ENCODE results near the gene GAMT. TPM values are rescaled to one million over a fixed set of nuclear protein-coding genes. Genes with fewer than 3 reads are reported as not detected.

The GAMT gene
- total and polyA plus RNA-seq, 2 donors, result 10.3 to 18.5 TPM

DNA sequence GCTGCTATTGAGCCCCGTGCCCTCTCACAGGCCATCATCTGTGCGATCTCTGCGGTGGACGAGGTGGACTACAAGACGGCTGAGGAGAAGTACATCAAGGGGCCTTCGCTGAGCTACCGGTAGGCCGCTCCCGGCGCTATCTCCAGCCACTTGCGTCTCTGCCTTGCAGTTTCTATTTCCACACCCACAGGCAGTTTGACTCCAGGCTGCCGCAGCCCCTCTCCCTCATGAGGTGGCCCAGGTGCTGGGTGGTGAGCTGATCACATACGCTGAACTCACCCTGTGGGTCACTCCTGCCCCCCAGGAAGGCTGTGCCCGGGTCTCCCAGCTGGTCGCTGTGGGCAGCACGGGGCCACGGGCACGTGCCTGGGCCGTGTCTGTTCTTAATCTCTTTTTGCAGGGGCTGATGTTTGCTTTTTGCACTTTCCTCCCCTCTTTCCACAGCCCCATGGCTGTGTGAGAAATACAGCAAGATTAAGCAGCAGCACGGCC, 28.3 kb downstream of the GAMT start:
- peaks cover 3% of the 10 kb centered on the region for H3K36me3 ChIP-seq (ENCODE audit: insufficient read depth)
- WGBS, result 57% methylated on average over 20 of the region's 20 CpGs
- H3K4me3 ChIP-seq (ENCODE audit: low read depth, low read length), result no peak overlapping the region
- H3K4me1 ChIP-seq (ENCODE audit: insufficient read depth), result no peaks in the 10 kb centered on the region
- no peak for DNase-seq (ENCODE audit: extremely low spot score)
- H3K27ac ChIP-seq (ENCODE audit: low read depth), result peak overlapping the region; percentile 40

DNA sequence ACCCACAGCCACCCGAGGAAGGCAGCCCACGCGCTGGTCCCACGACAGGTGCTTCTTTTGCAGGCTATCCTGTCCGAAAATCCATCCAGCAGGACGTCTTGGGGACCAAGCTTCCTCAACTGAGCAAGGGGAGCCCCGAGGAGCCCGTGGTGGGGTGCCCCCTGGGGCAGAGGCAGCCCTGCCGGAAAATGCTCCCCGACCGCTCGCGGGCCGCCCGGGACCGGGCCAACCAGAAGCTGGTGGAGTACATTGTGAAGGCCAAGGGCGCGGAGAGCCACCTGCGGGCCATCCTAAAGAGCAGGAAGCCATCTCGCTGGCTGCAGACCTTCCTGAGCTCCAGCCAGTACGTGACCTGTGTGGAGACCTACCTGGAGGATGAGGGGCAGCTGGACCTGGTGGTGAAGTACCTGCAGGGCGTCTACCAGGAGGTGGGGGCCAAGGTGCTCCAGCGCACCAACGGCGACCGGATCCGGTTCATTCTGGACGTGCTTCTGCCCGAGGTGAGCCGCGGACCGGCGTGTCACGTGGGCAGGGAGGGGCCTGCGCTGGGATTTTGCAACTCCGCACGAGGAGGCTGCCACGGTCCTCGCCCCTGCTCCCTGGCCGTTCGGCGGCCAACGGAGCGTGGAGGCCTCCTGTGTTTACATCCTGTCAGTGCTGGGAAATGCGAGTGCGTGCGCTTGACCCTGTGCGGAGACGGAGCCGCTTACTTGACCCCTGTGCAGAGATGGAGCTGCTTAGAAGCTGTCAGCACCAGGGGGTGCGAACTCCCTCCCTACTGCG, 30.6 kb downstream of the GAMT start:
- 93% methylated on average over 52 of the region's 52 CpGs for WGBS
- Histone ChIP-seq H3K36me3 (ENCODE audit: insufficient read depth) (peaks cover 3% of the 10 kb centered on the region), H3K4me3 (ENCODE audit: low read depth, low read length) (no peak overlapping the region), H3K27ac (ENCODE audit: low read depth) (no peak overlapping the region), H3K4me1 (ENCODE audit: insufficient read depth) (no peaks in the 10 kb centered on the region)
- DNase-seq (ENCODE audit: extremely low spot score), result no peak

DNA sequence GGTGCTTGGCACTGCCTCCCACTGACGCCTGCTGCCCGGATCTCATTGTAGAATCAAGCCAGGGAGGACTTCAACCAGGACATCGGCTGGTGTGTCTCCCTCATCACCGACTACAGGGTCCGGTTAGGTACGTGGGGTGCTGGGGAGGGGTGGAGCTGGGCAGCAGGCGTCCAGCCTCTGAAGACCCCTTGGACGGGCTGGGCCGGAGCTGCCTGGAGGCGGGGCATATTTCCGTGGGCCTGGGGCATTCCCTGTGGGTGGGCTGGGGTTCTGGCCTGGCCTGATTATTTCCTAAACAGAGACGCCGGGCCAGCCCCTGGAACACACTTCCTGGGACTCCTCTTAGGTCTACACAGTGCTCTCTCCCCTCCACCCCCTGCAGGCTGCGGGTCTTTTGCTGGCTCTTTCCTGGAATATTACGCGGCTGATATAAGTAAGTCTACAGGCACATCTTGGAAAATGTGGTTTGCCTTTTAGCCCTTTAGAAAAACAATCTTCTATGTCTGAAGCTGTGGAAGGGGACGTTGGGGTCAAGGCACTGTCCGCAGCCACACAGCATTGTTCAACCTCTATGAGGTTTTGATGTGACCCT, 32.0 kb downstream of the GAMT start:
- Histone ChIP-seq H3K4me3 (ENCODE audit: low read depth, low read length) (no peak overlapping the region), H3K4me1 (ENCODE audit: insufficient read depth) (no peaks in the 10 kb centered on the region), H3K27ac (ENCODE audit: low read depth) (no peak overlapping the region), H3K36me3 (ENCODE audit: insufficient read depth) (peaks cover 3% of the 10 kb centered on the region)
- DNase-seq (ENCODE audit: extremely low spot score), result no peak
- WGBS, result 95% methylated on average over 18 of the region's 18 CpGs

DNA sequence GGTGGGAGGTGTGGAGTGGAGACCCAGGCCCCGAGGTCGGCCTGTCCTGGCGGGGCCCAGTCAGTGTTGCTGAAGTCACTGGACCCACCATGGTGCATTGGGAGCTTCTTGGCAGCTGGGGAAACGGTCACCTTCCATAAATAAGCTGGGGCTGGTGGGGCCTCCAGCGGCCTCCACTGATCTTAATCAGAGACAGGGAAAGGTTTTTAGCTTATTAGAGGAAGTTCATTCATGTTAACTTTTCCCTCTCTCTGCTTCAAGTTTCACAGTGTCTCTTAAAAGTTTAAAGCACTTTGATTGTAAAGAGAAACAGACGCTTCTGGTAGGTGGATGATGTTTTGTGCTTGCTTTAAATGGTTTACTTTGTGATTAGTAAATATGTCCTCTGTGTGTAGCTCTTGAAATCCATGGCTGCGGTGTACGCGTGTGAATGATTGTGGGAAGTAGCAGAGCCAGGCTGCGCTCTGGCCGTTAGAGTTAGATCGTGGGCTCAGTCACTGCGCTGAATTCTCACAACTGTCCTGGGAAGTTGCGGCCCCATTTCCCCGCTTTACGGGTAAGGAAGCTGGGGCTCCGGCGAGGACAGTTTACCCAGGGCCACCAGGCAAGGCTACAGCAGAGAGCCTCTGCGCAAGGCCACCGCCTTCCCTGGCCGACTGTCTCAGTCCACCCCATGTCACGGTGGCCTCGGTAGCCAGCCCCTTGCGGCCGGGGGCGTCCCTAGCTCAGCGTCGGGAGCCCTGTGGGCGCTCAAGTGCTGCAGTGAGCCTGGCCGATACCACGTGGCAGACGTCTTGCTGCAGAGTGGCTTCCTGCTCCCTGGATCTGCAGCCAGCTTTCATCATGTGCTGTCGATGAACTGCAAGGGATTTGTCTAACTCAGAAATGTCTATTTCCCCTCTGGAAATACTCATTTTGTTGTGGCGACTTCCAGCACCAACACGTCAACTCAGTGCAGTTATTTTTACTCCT, 34.2 kb downstream of the GAMT start:
- no peak for DNase-seq (ENCODE audit: extremely low spot score)
- no peaks in the 10 kb centered on the region for H3K4me1 ChIP-seq (ENCODE audit: insufficient read depth)
- no peaks in the 10 kb centered on the region for H3K36me3 ChIP-seq (ENCODE audit: insufficient read depth)
- 76% methylated on average over 35 of the region's 35 CpGs for WGBS
- no peak overlapping the region for H3K4me3 ChIP-seq (ENCODE audit: low read depth, low read length)
- no peak overlapping the region for H3K27ac ChIP-seq (ENCODE audit: low read depth)

DNA sequence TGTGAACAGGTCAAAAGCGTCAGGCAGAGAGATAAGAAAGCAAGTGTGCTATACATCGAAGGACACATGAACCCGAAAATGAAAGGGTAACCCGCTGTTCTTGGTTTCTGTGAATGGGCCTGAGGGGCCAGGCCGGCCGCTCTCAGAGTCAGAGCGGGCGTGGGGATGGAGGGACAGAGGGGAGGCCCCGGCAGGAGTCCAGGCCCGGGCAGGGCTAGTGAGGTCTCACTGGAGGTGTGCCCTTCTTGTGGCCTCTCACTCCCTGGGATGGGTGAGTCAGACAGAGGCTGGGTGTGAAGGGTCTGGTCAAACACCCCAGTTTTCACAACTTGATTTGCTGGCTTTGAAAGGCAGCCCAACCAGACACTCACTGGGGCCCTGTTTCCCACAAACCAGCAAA, 35.0 kb downstream of the GAMT start:
- H3K36me3 ChIP-seq (ENCODE audit: insufficient read depth), result no peaks in the 10 kb centered on the region
- 90% methylated on average over 10 of the region's 10 CpGs for WGBS
- H3K4me1 ChIP-seq (ENCODE audit: insufficient read depth), result no peaks in the 10 kb centered on the region
- H3K27ac ChIP-seq (ENCODE audit: low read depth), result no peak overlapping the region
- no peak for DNase-seq (ENCODE audit: extremely low spot score)
- H3K4me3 ChIP-seq (ENCODE audit: low read depth, low read length), result no peak overlapping the region

DNA sequence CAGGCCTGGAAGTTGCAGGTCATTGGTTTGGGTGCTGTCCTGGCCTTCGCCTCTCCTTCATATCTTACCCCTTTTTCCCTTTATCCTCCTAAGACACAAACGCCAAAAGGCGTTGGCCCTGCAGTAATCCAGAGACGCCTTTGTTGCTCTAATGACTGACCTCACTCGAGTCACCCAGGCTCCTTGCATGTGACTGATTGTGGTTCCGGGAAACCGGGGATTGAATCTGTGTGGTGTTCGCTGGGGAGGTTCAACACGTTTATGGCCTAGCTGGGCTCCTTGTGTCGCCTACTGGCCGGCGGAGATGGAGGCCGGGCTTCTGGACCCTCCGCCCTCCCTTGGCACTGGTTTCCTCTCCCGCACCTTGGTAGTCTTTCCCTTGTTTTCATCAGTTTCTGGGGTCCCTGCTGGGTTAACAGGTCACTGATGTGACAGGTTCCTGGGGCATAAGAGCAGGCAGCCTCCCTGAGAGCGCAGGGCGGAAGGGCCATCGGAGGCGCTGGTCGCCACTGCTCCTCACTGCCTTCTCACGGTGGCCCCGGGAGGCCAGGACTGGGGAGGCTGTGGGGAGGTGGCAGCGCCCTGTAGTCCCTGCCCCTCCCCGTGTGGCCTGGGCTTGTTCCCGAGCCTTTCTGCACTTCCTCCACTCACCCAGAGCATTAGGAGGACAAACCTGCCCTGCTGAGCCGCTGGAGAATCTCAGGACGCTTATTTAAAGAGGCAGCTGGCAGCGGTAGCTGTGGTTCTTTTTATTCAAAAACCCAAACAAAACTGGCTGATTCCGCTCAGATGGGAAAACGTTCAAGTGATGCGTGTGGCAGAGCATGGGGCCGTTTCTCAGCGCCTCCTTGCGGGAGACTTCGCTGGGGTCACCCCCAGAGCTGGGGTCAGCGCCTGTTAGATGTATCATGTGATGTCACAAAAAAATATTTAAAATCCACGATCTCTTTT, 35.7 kb downstream of the GAMT start:
- no peak overlapping the region for H3K27ac ChIP-seq (ENCODE audit: low read depth)
- H3K4me3 ChIP-seq (ENCODE audit: low read depth, low read length), result no peak overlapping the region
- no peaks in the 10 kb centered on the region for H3K4me1 ChIP-seq (ENCODE audit: insufficient read depth)
- 85% methylated on average over 37 of the region's 37 CpGs for WGBS
- no peaks in the 10 kb centered on the region for H3K36me3 ChIP-seq (ENCODE audit: insufficient read depth)
- no peak for DNase-seq (ENCODE audit: extremely low spot score)

DNA sequence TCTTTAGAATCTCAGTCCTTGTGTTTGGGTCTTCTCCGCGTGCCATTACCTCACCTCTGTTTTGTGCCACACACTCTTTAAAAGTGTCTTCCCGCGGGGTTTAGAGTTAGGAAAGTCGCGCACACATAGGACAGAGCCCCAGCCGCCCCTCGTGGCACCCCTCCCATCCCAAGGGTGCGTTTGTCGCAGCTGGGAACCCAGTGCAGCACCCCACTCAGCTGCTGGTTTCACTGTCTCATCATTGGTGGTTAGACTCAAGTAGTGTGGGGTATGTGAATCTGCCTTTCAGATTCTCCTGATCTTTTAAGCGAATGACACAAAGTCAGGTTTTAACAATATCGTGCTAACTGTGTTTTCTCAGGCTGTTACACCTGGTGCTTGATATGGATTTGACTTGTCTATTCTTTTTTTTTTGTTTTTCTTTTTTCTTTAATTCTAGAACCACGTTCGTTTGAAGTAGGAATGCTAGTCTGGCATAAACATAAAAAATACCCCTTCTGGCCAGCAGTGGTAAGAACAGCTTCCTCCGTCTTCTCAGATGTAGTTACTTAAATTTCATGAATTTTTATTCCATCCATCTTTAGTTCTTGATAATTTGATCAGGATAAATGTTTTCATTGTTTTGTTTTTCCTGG, 37.2 kb downstream of the GAMT start:
- Histone ChIP-seq H3K27ac (ENCODE audit: low read depth) (no peak overlapping the region), H3K4me3 (ENCODE audit: low read depth, low read length) (no peak overlapping the region), H3K4me1 (ENCODE audit: insufficient read depth) (no peaks in the 10 kb centered on the region), H3K36me3 (ENCODE audit: insufficient read depth) (no peaks in the 10 kb centered on the region)
- 76% methylated on average over 15 of the region's 15 CpGs for WGBS
- DNase-seq (ENCODE audit: extremely low spot score), result no peak

DNA sequence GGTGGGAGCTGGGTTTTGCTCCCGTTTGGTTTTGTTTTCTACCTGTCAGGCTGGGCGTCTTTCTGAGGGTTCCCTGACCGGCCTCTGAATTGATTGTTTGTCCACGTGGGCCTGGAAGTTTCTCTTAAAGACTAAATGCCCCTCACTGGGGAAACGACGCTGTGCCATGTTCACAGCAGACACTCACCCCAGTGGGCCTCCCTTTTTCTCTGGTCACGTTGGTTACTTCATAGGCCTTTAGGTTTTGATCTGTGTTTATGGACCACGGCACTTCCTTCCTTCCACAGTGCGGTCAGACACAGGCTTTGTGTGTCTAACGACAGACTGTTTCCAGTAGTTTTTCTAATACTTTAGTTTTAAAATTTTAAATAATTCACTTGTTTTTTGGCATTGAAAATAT, 37.7 kb downstream of the GAMT start:
- H3K4me3 ChIP-seq (ENCODE audit: low read depth, low read length), result no peak overlapping the region
- no peak for DNase-seq (ENCODE audit: extremely low spot score)
- H3K4me1 ChIP-seq (ENCODE audit: insufficient read depth), result no peaks in the 10 kb centered on the region
- H3K27ac ChIP-seq (ENCODE audit: low read depth), result no peak overlapping the region
- peaks cover 2% of the 10 kb centered on the region for H3K36me3 ChIP-seq (ENCODE audit: insufficient read depth)
- whole genome bisulfite sequencing, result 81% methylated on average over 10 of the region's 10 CpGs

DNA sequence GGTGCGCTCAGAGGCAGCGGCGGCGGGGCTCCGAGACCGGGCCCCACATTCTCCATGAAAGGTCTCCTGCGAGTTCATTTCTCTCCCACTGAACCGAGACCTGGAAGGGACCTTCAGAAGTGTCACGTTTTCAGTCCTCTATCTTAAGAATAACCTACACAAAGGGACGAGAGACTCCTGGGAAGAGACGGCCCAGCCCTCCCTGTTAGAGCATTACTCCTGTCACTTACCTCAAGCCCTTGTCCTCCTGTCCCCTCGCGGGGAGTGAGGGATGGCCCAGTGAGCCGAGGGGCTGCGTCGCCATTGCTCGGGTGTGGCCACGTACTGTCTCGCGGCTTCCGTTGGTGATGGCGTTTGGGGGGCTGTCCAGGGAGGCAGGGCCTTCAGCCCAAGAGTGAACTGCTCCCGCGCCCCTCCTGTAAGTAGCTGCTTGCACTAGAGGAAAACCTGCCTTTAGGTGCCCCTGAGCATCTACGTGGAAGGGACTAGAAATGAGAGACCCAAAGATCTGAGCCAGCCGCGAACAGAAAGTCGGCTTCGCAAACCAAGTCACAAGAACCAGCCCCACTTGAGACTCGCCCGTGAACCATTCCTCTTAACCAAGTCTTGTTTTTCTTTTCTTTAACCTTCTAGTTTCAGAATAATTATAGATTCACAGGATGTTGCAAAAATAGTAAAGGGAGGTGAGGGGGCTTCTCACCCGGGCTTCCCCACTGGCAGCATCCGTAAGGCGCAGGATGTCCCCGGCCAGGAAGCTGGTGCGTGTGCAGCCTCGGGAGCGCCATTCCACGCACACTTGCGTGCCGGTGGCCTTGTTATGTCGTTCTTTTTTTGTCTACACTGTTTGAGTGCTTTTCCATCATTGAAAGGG, 38.7 kb downstream of the GAMT start:
- H3K4me1 ChIP-seq (ENCODE audit: insufficient read depth), result no peaks in the 10 kb centered on the region
- WGBS, result 91% methylated on average over 42 of the region's 42 CpGs
- no peak for DNase-seq (ENCODE audit: extremely low spot score)
- no peak overlapping the region for H3K27ac ChIP-seq (ENCODE audit: low read depth)
- H3K4me3 ChIP-seq (ENCODE audit: low read depth, low read length), result no peak overlapping the region
- peaks cover 5% of the 10 kb centered on the region for H3K36me3 ChIP-seq (ENCODE audit: insufficient read depth)

DNA sequence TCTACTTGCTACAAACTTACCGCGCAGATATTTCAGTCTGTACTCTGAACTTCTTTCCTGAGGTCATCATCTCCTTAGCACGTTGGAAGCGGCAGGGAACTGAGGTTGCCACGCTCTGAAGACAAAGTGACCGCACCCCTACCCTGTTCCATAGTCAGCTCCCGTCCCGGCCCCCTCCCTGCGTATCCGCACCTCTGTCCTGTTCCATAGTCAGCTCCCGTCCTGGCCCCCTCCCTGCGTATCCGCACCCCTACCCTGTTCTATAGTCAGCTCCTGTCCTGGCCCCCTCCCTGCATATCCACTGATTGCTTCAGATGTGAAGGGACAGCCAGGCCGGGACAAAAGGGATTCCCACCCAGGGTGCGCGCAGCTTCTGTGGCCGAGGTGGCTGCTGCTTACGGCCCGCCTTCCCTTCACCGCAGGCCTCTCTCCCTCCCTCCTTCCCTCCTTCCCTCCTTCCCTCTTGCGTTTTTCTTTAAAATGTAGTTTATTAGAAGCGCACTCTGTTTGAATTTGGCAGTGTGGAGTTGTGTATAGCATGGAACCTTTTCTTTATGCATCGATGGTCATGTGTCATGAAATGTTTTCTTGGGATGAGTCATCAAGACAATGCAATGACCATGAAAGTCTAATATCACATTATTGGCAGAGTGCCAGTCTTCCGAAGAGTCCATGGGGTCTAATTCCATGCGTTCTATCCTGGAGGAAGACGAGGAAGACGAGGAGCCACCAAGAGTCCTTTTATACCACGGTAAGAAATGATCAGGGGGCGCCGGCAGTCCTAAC, 39.5 kb downstream of the GAMT start:
- Histone ChIP-seq H3K4me3 (ENCODE audit: low read depth, low read length) (no peak overlapping the region), H3K4me1 (ENCODE audit: insufficient read depth) (no peaks in the 10 kb centered on the region), H3K36me3 (ENCODE audit: insufficient read depth) (peaks cover 5% of the 10 kb centered on the region), H3K27ac (ENCODE audit: low read depth) (no peak overlapping the region)
- 70% methylated on average over 30 of the region's 30 CpGs for WGBS
- no peak for DNase-seq (ENCODE audit: extremely low spot score)

DNA sequence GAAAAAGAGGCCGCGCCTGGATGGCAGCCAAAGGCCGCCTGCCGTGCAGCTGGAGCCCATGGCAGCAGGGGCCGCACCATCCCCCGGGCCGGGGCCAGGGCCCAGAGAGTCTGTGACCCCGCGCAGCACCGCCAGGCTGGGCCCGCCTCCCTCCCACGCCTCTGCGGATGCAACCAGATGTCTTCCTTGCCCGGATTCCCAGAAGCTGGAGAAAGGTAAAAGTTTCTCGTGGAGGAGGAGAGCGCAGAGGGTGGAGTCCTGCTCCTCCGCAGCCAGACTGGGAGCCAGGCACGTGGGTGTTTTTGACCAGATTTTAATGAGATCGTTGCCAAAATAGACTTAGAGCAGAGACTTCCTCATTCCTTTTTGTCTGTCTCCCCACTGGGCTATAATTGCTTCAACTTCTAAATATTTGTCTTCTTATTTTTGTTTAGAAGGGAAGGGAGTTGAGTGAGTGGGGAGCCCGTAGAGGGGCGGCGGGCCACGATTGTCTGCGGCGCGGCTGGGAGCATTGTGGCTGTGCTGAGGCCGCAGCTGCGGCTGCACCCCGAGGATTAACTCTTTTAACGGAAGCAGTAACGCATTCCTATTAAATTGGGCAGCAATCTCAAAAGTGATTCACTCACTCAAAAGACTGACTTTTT, 40.4 kb downstream of the GAMT start:
- H3K36me3 ChIP-seq (ENCODE audit: insufficient read depth), result peaks cover 5% of the 10 kb centered on the region
- no peak for DNase-seq (ENCODE audit: extremely low spot score)
- no peaks in the 10 kb centered on the region for H3K4me1 ChIP-seq (ENCODE audit: insufficient read depth)
- WGBS, result 25% methylated on average over 31 of the region's 31 CpGs
- peak overlapping the region; percentile 7 for H3K4me3 ChIP-seq (ENCODE audit: low read depth, low read length)
- H3K27ac ChIP-seq (ENCODE audit: low read depth), result no peak overlapping the region
